ENCODE data around the gene RPA1. TPM values are rescaled to one million over a fixed set of nuclear protein-coding genes. Genes with fewer than 3 reads are reported as not detected.

The RPA1 gene
- 42.5 and 50.0 TPM in 2 replicates for total RNA-seq
- polyA plus RNA-seq = 78.9 and 102 TPM in 2 replicates

- Histone ChIP-seq H3K27ac (peak within 1 kb of the TSS; percentile 70), H3K9me3 (ENCODE audit: low read depth) (no peaks in the 10 kb centered on the region), H3K27me3 (no peaks in the 10 kb centered on the region), H3K4me1 (ENCODE audit: low read depth) (no peaks in the 10 kb centered on the region), H3K36me3 (peaks cover 15% of the 10 kb centered on the region), H3K4me3 (peak within 1 kb of the TSS; percentile 84)
- peak; percentile 89 to 95 for DNase-seq (ENCODE audit: low read depth in 1 of 2, low spot score in 1 of 2)
- TF ChIP-seq CTCF (IDR thresholded peaks at IDR 0.05; ENCODE audit: low read depth, low read length) = no peak
Measured at GRCh38 chr17:1829592-1830257, at the start of gene RPA1, which contains the start of gene SMYD4. RPA1 (plus strand) TSS chr17:1830005; CDS start chr17:1830094, 89 bp downstream. SMYD4 (minus strand) TSS chr17:1829902; CDS start chr17:1827994, 1,908 bp downstream.

- Histone ChIP-seq H3K36me3 (peaks cover 31% of the 10 kb centered on the region), H3K4me1 (ENCODE audit: low read depth) (no peaks in the 10 kb centered on the region), H3K9me3 (ENCODE audit: low read depth) (no peaks in the 10 kb centered on the region), H3K27me3 (no peaks in the 10 kb centered on the region), H3K27ac (no peak overlapping the region), H3K4me3 (no peak overlapping the region)
- DNase-seq (ENCODE audit: low read depth in 1 of 2, low spot score in 1 of 2) = no peak
- TF ChIP-seq CTCF (IDR thresholded peaks at IDR 0.05; ENCODE audit: low read depth, low read length) = no peak
Measured at GRCh38 chr17:1782171-1782567, 47.6 kb upstream of the RPA1 start.

GRCh38 chr17:1783271-1783670, 46.5 kb upstream of the RPA1 start:
- H3K4me1 ChIP-seq (ENCODE audit: low read depth) = no peaks in the 10 kb centered on the region
- TF ChIP-seq CTCF (IDR thresholded peaks at IDR 0.05; ENCODE audit: low read depth, low read length) = no peak
- H3K27ac ChIP-seq = peak overlapping the region; percentile 67
- no peak overlapping the region for H3K4me3 ChIP-seq
- peaks cover 22% of the 10 kb centered on the region for H3K36me3 ChIP-seq
- DNase-seq (ENCODE audit: low read depth in 1 of 2, low spot score in 1 of 2) = peak in 1 of 2 donors; percentile 43
- H3K27me3 ChIP-seq = no peaks in the 10 kb centered on the region
- no peaks in the 10 kb centered on the region for H3K9me3 ChIP-seq (ENCODE audit: low read depth)

GRCh38 chr17:1783834-1784611, 45.8 kb upstream of the RPA1 start:
- Histone ChIP-seq H3K4me1 (ENCODE audit: low read depth) (no peaks in the 10 kb centered on the region), H3K27ac (peak overlapping the region; percentile 67), H3K9me3 (ENCODE audit: low read depth) (no peaks in the 10 kb centered on the region), H3K36me3 (peaks cover 22% of the 10 kb centered on the region), H3K27me3 (no peaks in the 10 kb centered on the region), H3K4me3 (no peak overlapping the region)
- peak; percentile 78 for TF ChIP-seq CTCF (IDR thresholded peaks at IDR 0.05; ENCODE audit: low read depth, low read length)
- DNase-seq (ENCODE audit: low read depth in 1 of 2, low spot score in 1 of 2) = peak; percentile 57 to 96

DNA sequence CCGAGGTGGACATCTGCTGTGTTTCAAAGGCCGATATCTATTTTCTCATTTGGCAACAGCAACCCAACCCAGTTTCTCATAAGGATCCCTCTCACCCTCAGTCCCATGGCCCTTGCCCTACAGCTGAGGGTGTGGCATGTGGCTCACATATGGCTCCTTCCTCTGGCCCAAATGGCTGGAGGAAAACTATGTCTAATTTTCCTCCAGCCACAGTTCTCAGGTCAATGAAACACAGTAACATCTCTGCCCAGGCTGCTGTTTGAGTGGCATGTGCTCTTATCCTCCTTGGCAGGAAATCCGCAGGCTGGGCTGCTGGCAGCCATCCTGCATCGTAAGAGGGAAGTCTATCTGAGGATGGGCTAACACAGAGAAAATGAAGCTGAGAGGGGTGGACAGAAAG, 43.9 kb upstream of the RPA1 start:
- TF ChIP-seq CTCF (IDR thresholded peaks at IDR 0.05; ENCODE audit: low read depth, low read length) = no peak
- Histone ChIP-seq H3K9me3 (ENCODE audit: low read depth) (no peaks in the 10 kb centered on the region), H3K4me1 (ENCODE audit: low read depth) (peaks cover 6% of the 10 kb centered on the region), H3K27ac (no peak overlapping the region), H3K27me3 (no peaks in the 10 kb centered on the region), H3K36me3 (peaks cover 21% of the 10 kb centered on the region), H3K4me3 (no peak overlapping the region)
- no peak for DNase-seq (ENCODE audit: low read depth in 1 of 2, low spot score in 1 of 2)
